Ovary (tissue), 3 donors: ENCODE data around the gene AGMO.

ENCODE experiments used
- EP300 ChIP-seq: sonication (generic); formaldehyde crosslinking; IDR thresholded peaks from one replicate; pipeline ENCODE4 v1.6.1; 2017; ENCODE audit warnings: antibody characterized with exemption
- TF ChIP-seq, protein P1 (sequence below), 3 donors: fragments of 450-650 bp in 2 of 3; fragments of 200-600 bp in 1 of 3; IDR thresholded peaks; one replicate each; pipeline versions ENCODE4 v1.5.1 to v1.8.0; 2016 to 2022; ENCODE audit warnings: antibody characterized with exemption in 3 of 3, mild to moderate bottlenecking in 1 of 3
- donor health status: DM: no; HTN: no; CAD: no.

DNA sequence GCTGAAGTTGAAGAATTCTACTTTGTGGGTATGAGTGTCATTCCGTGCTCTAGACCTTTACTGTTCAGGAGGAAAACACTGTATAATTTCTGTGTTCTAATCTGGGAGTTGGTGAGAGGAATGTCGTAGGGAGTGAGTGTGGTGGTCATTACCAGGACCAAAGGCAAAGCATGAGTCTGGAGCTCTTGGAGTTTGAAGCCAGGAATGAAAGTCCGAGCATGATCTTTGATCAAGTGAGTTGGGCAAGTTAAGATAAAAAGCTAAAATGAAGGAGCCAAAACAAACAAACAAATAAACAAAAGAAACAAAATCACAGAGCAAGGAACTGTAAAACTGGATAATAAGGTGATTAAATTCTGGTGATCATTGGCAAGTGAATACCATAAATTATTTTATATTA, 161.4 kb downstream of the AGMO start:
- no peak for TF ChIP-seq EP300
- TF ChIP-seq, protein P1, sequence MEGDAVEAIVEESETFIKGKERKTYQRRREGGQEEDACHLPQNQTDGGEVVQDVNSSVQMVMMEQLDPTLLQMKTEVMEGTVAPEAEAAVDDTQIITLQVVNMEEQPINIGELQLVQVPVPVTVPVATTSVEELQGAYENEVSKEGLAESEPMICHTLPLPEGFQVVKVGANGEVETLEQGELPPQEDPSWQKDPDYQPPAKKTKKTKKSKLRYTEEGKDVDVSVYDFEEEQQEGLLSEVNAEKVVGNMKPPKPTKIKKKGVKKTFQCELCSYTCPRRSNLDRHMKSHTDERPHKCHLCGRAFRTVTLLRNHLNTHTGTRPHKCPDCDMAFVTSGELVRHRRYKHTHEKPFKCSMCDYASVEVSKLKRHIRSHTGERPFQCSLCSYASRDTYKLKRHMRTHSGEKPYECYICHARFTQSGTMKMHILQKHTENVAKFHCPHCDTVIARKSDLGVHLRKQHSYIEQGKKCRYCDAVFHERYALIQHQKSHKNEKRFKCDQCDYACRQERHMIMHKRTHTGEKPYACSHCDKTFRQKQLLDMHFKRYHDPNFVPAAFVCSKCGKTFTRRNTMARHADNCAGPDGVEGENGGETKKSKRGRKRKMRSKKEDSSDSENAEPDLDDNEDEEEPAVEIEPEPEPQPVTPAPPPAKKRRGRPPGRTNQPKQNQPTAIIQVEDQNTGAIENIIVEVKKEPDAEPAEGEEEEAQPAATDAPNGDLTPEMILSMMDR (IDR thresholded peaks at IDR 0.05), result no peak
